ENCODE measurements around the gene CLDN9. TPM values are rescaled to one million over a fixed set of nuclear protein-coding genes. Genes with fewer than 3 reads are reported as not detected.

CLDN9 gene
- total RNA-seq, 6 donors from 2014 or later = 0.57 to 5.9 (median 1.1) TPM

GRCh38 chr16:3032624-3033023 lies 19.9 kb downstream of the CLDN9 start:
- WGBS, 2 donors = 31 to 32% methylated on average over 7 of the region's 7 CpGs
- Histone ChIP-seq H3K27ac (no peak overlapping the region), H3K9me3 (no peaks in the 10 kb centered on the region), H3K4me3 (no peak overlapping the region), H3K36me3 (peaks cover 0 to 3% (median 0%) of the 10 kb centered on the region in 4 donors), H3K4me1 (peaks cover 17 to 48% (median 35%) of the 10 kb centered on the region in 4 donors), H3K27me3 (peaks cover 4 to 33% (median 27%) of the 10 kb centered on the region in 4 donors)
- ATAC-seq (ENCODE audit: low FRiP score in 2 of 2) (no peak), DNase-seq (no peak)
- TF ChIP-seq POLR2A (IDR thresholded peaks at IDR 0.05) (no peak), EP300 (IDR thresholded peaks at IDR 0.05) (no peak), CTCF (IDR thresholded peaks at IDR 0.05) (no peak), POLR2AphosphoS5 (IDR thresholded peaks at IDR 0.05) (no peak)

- peak overlapping the region in 2 of 4 donors; percentile 61 to 63 for H3K27ac ChIP-seq
- no peaks in the 10 kb centered on the region for H3K36me3 ChIP-seq
- DNase-seq (peak in 1 of 2 donors; percentile 58), ATAC-seq (ENCODE audit: low FRiP score in 2 of 2) (no peak)
- H3K4me3 ChIP-seq = peak overlapping the region in 3 of 4 donors; percentile 55 to 60 (median 56)
- H3K27me3 ChIP-seq = peaks cover 4 to 31% (median 16%) of the 10 kb centered on the region in 4 donors
- H3K4me1 ChIP-seq = peaks cover 7 to 31% (median 18%) of the 10 kb centered on the region in 4 donors
- WGBS, 2 donors = 20 to 44% methylated on average over 2 to 15 of the region's 19 CpGs
- H3K9me3 ChIP-seq = no peaks in the 10 kb centered on the region
- TF ChIP-seq CTCF (IDR thresholded peaks at IDR 0.05) = no peak
- no peak for TF ChIP-seq EP300 (IDR thresholded peaks at IDR 0.05)
- no peak for TF ChIP-seq POLR2AphosphoS5 (IDR thresholded peaks at IDR 0.05)
- TF ChIP-seq POLR2A (IDR thresholded peaks at IDR 0.05) = no peak
Measured at GRCh38 chr16:3035289-3035971, 22.7 kb downstream of the CLDN9 start.

- 4 to 5% methylated on average over 5 to 25 of the region's 40 CpGs for WGBS, 2 donors
- DNase-seq (peak; percentile 50 to 89), ATAC-seq (ENCODE audit: low FRiP score in 2 of 2) (peak; percentile 16 to 63)
- H3K27me3 ChIP-seq = peaks cover 4 to 27% (median 15%) of the 10 kb centered on the region in 4 donors
- peaks cover 7 to 31% (median 18%) of the 10 kb centered on the region in 4 donors for H3K4me1 ChIP-seq
- TF ChIP-seq POLR2AphosphoS5 (IDR thresholded peaks at IDR 0.05) = no peak
- no peak for TF ChIP-seq POLR2A (IDR thresholded peaks at IDR 0.05)
- no peak for TF ChIP-seq CTCF (IDR thresholded peaks at IDR 0.05)
- TF ChIP-seq EP300 (IDR thresholded peaks at IDR 0.05) = no peak
- H3K9me3 ChIP-seq = no peaks in the 10 kb centered on the region
- H3K36me3 ChIP-seq = no peaks in the 10 kb centered on the region
- peak overlapping the region; percentile 18 to 60 (median 56) for H3K4me3 ChIP-seq
- H3K27ac ChIP-seq = peak overlapping the region; percentile 37 to 63 (median 57)
Measured at GRCh38 chr16:3035972-3036725, 23.4 kb downstream of the CLDN9 start.

GRCh38 chr16:3036726-3037315 lies 24.1 kb downstream of the CLDN9 start, which contains the start of gene BICDL2:
Gene BICDL2, minus strand, starts transcription at chr16:3036944. Its CDS starts 1,448 bp downstream, at chr16:3035496.
- Histone ChIP-seq H3K27me3 (peaks cover 4 to 26% (median 15%) of the 10 kb centered on the region in 4 donors), H3K27ac (peak within 1 kb of the TSS; percentile 37 to 63 (median 57)), H3K4me3 (peak within 1 kb of the TSS; percentile 18 to 60 (median 56)), H3K9me3 (no peaks in the 10 kb centered on the region), H3K4me1 (peaks cover 7 to 31% (median 14%) of the 10 kb centered on the region in 4 donors), H3K36me3 (no peaks in the 10 kb centered on the region)
- TF ChIP-seq CTCF (IDR thresholded peaks at IDR 0.05) (no peak), EP300 (IDR thresholded peaks at IDR 0.05) (no peak), POLR2AphosphoS5 (IDR thresholded peaks at IDR 0.05) (no peak), POLR2A (IDR thresholded peaks at IDR 0.05) (peak in 1 of 4 donors; percentile 34)
- DNase-seq (peak; percentile 67 to 90), ATAC-seq (ENCODE audit: low FRiP score in 2 of 2) (peak; percentile 23 to 32)
- 25 to 35% methylated on average over 5 to 8 of the region's 44 CpGs for WGBS, 2 donors

Measured in upper lobe of left lung (tissue), 6 donors.